HG03135 (cell line): Measurements from ENCODE around the gene CACNA1B.
"Not testable (repeated sequence)": the region's sequence is repeated elsewhere in the genome, so short reads cannot be mapped to it uniquely, and the experiment has no call there.

Experiments used
- ATAC-seq: cut with Tn5 transposase; IDR thresholded peaks from one replicate; pipeline ENCODE4 v1.9.1; 2021; ENCODE audit warnings: mild to moderate bottlenecking, moderate library complexity; ENCODE audit not compliant: unreplicated experiment

CACNA1B gene

GRCh38 chr9:138126858-138127584, 249.4 kb downstream of the CACNA1B start:
- ATAC-seq = not testable (repeated sequence)

DNA sequence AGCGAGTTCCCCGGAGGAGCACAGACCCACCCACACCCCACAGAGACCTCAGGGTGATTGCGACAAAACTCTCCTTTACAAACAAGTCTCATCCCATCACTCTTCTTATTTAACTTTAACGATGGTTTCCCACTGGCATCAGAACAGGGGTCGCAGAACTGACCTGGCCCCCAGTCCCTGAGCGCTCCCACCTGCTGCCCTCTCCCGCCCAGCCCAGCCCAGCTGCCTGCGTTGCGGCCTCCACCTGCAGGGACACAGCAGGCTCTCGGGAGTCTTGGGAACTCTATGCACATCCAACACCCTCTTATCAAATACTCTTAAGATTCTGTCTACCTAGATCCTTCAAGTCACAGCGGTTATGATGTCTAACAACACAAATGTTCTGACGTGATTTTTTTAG, 250.4 kb downstream of the CACNA1B start:
- not testable (repeated sequence) for ATAC-seq

GRCh38 chr9:138129318-138129717, 251.7 kb downstream of the CACNA1B start:
- ATAC-seq = not testable (repeated sequence)

DNA sequence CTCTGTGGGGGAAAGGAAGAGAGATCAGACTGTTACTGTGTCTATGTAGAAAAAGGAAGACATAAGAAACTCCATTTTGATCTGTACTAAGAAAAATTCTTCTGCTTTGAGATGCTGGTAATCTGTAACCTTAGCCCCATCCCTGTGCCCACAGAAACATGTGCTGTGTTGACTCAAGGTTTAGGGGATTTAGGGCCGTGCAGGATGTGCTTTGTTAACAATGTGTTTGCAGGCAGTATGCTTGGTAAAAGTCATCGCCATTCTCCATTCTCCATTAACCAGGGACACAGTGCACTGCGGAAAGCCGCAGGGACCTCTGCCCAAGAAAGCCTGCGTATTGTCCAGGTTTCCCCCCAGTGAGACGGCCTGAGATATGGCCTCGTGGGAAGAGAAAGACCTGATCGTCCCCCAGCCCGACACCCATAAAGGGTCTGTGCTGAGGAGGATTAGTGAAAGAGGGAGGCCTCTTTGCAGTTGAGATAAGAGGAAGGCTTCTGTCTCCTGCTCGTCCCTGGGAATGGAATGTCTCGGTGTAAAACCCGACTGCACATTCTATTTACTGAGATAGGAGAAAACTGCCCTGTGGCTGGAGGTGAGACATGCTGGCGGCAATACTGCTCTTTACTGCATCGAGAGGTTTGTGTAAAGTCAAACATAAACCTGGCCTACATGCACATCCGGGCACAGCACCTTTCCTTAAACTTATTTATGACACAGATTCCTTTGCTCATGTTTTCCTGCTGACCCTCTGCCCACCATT, 255.5 kb downstream of the CACNA1B start:
- ATAC-seq = not testable (repeated sequence)

DNA sequence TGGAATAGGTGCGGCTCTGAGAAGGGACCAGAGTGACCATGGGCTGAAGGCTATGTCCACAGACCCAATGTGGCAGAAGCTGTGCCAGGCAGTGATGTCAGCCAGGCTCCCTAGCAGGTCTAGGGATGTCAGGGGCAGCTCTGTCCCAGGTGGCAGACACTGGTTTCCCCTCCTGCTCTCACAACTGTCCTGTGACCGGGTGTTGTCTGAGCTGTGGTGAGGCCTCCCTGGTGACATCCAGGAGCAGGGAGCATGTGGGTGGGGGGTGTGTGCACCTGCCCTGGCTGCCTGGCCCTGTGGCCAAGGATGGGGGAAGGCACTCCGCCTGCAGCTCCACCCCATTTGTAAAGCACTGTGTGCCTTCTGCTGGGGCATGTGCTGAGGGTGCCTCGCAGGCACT, 257.0 kb downstream of the CACNA1B start:
- ATAC-seq = not testable (repeated sequence)

- ATAC-seq = not testable (repeated sequence)
Measured at GRCh38 chr9:138139096-138139495, 261.5 kb downstream of the CACNA1B start.

DNA sequence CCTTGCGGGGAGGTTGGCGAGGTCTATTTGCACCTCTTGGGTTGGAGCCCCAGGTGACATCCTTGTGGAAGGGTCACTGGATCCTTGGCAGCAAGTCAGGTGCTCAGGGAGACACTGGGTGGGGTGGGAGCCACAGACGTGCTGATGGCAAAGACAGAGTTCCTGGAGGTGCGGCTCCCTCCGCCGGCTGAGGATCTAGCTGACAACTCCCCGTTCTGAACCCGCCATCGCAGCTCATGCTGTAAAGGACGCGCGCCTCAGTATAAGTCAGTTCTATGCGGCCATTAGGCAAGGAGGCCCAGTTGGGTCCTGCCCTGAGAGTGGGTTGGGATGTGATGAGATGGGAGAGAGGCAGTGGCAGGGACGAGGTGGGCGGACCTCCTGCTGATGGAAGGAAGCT, 263.4 kb downstream of the CACNA1B start:
- not testable (repeated sequence) for ATAC-seq

DNA sequence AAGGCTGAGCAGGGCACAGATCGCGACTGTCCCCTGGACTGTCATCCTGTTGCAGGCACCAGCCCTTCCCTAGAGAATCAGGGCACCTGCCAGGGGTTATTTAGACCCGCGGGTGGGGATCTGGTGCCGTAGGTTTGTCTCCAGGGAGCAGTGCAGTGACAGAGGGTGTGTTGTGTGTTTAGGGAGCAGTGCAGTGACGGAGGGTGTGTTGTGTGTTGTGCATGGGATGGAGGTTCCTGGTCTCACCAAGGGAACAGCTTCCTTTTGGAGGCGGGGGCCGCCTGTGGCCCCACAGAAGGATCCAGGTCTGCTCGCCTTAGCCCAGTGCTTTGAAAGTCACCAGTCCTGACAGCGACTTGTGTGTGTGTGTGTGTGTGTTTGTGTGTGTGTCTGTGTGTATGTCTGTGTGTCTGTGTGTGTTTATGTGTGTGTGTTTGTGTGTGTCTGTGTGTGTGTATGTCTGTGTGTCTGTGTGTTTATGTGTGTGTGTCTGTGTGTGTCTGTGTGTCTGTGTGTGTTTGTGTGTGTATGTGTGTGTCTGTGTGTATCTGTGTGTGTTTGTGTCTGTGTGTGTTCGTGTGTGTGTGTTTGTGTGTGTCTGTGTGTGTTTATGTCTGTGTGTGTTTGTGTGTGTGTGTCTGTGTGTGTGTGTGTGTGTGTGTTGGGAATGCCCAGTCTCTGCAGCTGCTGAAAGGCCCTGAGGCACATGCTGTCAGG, 265.1 kb downstream of the CACNA1B start:
- not testable (repeated sequence) for ATAC-seq

- ATAC-seq = not testable (repeated sequence)
Measured at GRCh38 chr9:138143491-138143890, 265.9 kb downstream of the CACNA1B start.

DNA sequence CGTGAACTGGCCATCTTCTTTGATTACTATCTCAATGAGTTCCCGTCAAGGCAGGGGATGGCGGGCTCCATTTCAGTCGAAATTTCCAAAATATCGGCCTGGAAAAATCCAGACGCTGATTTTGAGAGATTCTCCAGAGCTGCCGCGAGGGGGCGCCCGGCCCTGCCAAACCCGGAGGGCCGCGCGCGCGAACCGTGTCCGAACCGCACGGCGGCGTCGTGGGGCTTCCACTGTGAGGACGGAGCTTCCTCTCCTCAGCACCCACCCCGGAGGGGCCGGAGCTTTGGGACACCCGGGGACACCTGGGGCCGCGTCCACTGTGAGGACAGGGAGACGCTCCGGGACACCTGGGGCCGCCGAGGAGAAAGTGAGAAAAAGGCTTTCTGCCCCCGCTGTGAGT, 270.0 kb downstream of the CACNA1B start:
- not testable (repeated sequence) for ATAC-seq

DNA sequence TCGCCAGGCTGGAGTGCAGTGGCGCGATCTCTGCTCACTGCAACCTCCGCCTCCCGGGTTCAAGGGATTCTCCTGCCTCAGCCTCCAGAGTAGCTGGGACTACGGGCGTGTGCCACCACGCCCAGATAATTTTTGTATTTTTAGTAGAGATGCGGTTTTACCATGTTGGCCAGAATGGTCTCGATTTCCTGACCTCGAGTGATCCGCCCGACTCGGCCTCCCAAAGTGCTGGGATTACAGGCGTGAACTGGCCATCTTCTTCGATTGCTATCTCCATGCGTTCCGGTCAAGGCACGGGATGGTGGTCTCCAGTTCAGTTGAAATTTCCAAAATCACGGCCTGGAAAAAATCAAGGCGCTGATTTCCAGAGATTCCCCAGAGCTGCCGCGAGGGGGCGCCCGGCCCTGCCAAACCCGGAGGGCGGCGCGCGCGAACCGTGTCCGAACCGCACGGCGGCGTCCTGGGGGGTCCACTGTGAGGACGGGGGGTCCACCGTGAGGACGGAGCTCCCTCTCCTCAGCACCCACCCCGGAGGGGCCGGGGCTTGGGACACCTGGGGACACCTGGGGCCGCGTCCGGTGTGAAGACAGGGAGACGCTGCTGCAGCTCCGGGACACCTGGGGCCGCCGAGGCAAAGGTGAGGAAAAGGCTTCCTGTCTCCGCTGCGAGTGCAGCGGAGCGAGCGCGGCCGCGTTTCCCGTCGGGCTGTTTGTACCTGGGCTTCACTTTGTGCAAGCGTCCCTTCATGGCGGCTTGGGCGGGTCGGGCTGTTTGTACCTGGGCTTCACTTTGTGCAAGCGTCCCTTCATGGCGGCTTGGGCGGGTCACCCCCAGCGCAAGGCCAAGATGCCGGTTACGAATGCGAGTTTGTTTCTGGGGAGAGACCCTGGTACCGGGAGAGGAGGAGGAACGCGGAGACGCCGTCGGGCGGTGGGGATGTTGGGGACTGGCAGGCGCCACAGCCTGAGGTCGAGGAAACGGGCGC, 272.4 kb downstream of the CACNA1B start:
- not testable (repeated sequence) for ATAC-seq

DNA sequence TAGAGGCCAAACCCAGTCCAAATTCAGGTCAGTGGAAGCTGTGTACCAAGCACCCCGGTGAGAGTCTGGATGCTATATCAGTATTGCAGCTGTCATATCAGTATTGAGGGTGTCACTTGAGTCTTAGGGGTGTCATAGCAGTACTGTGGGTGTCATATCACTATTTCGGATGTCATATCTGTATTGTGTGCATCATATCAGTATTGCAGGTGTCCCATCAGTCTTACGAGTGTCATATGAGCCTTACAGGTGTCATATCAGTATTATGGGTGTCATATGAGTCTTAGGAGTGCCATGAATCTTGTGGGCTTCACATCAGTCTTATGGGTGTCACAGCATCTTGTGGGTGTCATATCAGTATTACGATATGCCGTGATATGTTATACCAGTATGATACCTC, 278.2 kb downstream of the CACNA1B start:
- not testable (repeated sequence) for ATAC-seq

DNA sequence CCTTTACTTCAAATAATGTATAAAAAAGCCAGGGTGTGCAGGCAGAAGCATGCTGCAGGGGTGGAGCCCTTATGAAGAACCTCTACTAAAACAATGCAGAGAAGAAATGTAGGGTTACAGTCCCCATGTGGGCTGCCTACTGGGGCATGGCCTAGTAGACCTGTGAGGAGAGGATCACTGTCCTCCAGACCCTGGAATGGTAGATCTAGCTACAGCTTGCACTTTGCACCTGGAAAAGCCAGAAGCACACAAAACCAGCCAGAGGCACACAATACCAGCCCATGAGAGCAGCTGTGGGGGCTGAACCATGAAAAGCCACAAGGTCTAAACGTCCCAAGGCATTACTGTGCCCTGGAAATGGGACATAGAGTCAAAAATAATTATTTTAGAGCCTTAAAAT, 289.2 kb downstream of the CACNA1B start:
- ATAC-seq = not testable (repeated sequence)
